Dermis microvascular lymphatic vessel endothelial cell (primary cell): ENCODE data around the gene OR2Z1. TPM values are rescaled to one million over a fixed set of nuclear protein-coding genes. Genes with fewer than 3 reads are reported as not detected.
"Not testable (repeated sequence)": the region's sequence is repeated elsewhere in the genome, so short reads cannot be mapped to it uniquely, and the experiment has no call there.

Experiments
- DNase-seq, 2 donors: peaks; one replicate each; pipeline versions ENCODE4 v3.0.0 to v3.0.0-alpha.2; 2010; ENCODE audit warnings: low read depth in 2 of 2
- total RNA-seq: library from RNA; depleted of rRNA; stranded (reverse); fragments of >200 nt; gene quantifications from 2 replicates; pipeline ENCODE4 v1.2.1, GENCODE V29; 2014

Gene OR2Z1
- total RNA-seq, 1 donor from 2014 or later, result not detected

- no peak for DNase-seq
Measured at GRCh38 chr19:8702350-8702749, 19.1 kb upstream of the OR2Z1 start.

- no peak for DNase-seq
Measured at GRCh38 chr19:8703223-8703622, 18.2 kb upstream of the OR2Z1 start.

GRCh38 chr19:8705304-8705703 is 16.1 kb upstream of the OR2Z1 start:
- DNase-seq, result not testable (repeated sequence)

- no peak for DNase-seq
Measured at GRCh38 chr19:8705742-8706141, 15.7 kb upstream of the OR2Z1 start.

GRCh38 chr19:8710337-8710736 is 11.1 kb upstream of the OR2Z1 start:
- not testable (repeated sequence) for DNase-seq

GRCh38 chr19:8722032-8722431 is 598 bp downstream of the OR2Z1 start:
- DNase-seq, result no peak

- no peak for DNase-seq
Measured at GRCh38 chr19:8724276-8724675, 2.8 kb downstream of the OR2Z1 start.

- no peak for DNase-seq
Measured at GRCh38 chr19:8731428-8732169, 10.2 kb downstream of the OR2Z1 start.

- no peak for DNase-seq
Measured at GRCh38 chr19:8738377-8738776, 16.9 kb downstream of the OR2Z1 start.

- DNase-seq, result not testable (repeated sequence)
Measured at GRCh38 chr19:8739291-8740065, 18.0 kb downstream of the OR2Z1 start.

GRCh38 chr19:8767257-8767656 is 45.8 kb downstream of the OR2Z1 start:
- DNase-seq, result not testable (repeated sequence)

GRCh38 chr19:8769265-8769664 is 47.8 kb downstream of the OR2Z1 start:
- DNase-seq, result not testable (repeated sequence)

- not testable (repeated sequence) for DNase-seq
Measured at GRCh38 chr19:8773587-8773986, 52.2 kb downstream of the OR2Z1 start.

Other genes starting within 250 kb of the OR2Z1 start
- gene PRAM1, start 219.0 kb upstream of the OR2Z1 start, total RNA-seq, result not detected in 2 replicates
- gene ZNF414, start 207.5 kb upstream of the OR2Z1 start, total RNA-seq, result 3.3 and 5.8 TPM in 2 replicates
- gene MYO1F, start 144.2 kb upstream of the OR2Z1 start, total RNA-seq, result 0.13 and 0.38 TPM in 2 replicates
- 4.2 and 13.0 TPM in 2 replicates for gene ADAMTS10, start 110.9 kb upstream of the OR2Z1 start, total RNA-seq
- gene NFILZ, start 91.0 kb upstream of the OR2Z1 start, total RNA-seq, result not detected in 2 replicates
- gene ACTL9, start 22.8 kb upstream of the OR2Z1 start, total RNA-seq, result not detected in 2 replicates
- gene ZNF558, start 110.7 kb downstream of the OR2Z1 start, total RNA-seq, result 0.90 and 4.8 TPM in 2 replicates
- gene MBD3L1, start 110.7 kb downstream of the OR2Z1 start, total RNA-seq, result not detected in 2 replicates